RWPE2 (cell line): Measurements from ENCODE around the gene NDUFS5.

Experiments
- ATAC-seq: fragments of 200-7000 bp; cut with Tn5 transposase; 3 replicates; pipeline ENCODE4 v1.9.1; 2021; ENCODE audit warnings: low read depth
- DNase-seq: peaks from one replicate; pipeline ENCODE4 v3.0.0-alpha.2; 2020; ENCODE audit warnings: low spot score
- H3K27ac ChIP-seq: fragments of 450-650 bp; 2 replicates; pipeline ENCODE4 v1.5.1; 2017; ENCODE audit warnings: mild to moderate bottlenecking; ENCODE audit not compliant: poor library complexity, severe bottlenecking
- H3K27me3 ChIP-seq: fragments of 250-450 bp; sonication (Bioruptor Pico); 2 replicates; pipeline ENCODE4 v1.5.1; 2021; ENCODE audit warnings: mild to moderate bottlenecking, moderate library complexity; ENCODE audit not compliant: insufficient read depth, poor library complexity, severe bottlenecking
- H3K36me3 ChIP-seq: fragments of 250-450 bp; sonication (Bioruptor Pico); 2 replicates; pipeline ENCODE4 v1.5.1; 2020; ENCODE audit warnings: low read depth, mild to moderate bottlenecking, moderate library complexity
- H3K4me1 ChIP-seq: fragments of 250-450 bp; sonication (Bioruptor Pico); 2 replicates; pipeline ENCODE4 v1.5.1; 2021; ENCODE audit warnings: mild to moderate bottlenecking, moderate library complexity; ENCODE audit not compliant: insufficient read depth, poor library complexity, severe bottlenecking
- H3K4me3 ChIP-seq: fragments of 250-450 bp; sonication (Bioruptor Pico); 2 replicates; pipeline ENCODE4 v1.5.1; 2021; ENCODE audit warnings: mild to moderate bottlenecking, moderate library complexity; ENCODE audit not compliant: severe bottlenecking
- H3K9me3 ChIP-seq: fragments of 250-450 bp; sonication (Bioruptor Pico); 2 replicates; pipeline ENCODE4 v1.5.1; 2021; ENCODE audit warnings: mild to moderate bottlenecking, moderate library complexity; ENCODE audit not compliant: severe bottlenecking
- CTCF ChIP-seq: fragments of 450-650 bp; IDR thresholded peaks from one replicate; pipeline ENCODE4 v1.5.1; 2017; ENCODE audit warnings: mild to moderate bottlenecking, moderate library complexity; ENCODE audit not compliant: poor library complexity, severe bottlenecking

Gene NDUFS5

GRCh38 chr1:39076799-39077148, 50.6 kb downstream of the NDUFS5 start:
- Histone ChIP-seq H3K27me3 (peaks cover 4% of the 10 kb centered on the region), H3K9me3 (no peaks in the 10 kb centered on the region), H3K27ac (no peak overlapping the region), H3K4me1 (no peaks in the 10 kb centered on the region), H3K36me3 (no peaks in the 10 kb centered on the region), H3K4me3 (no peak overlapping the region)
- ATAC-seq = no peak
- TF ChIP-seq CTCF = no peak
- no peak for DNase-seq

GRCh38 chr1:39080269-39080826, 54.2 kb downstream of the NDUFS5 start:
- Histone ChIP-seq H3K4me3 (no peak overlapping the region), H3K4me1 (no peaks in the 10 kb centered on the region)
- no peak for ATAC-seq

GRCh38 chr1:39080831-39081270, 54.7 kb downstream of the NDUFS5 start:
- TF ChIP-seq CTCF = no peak

More at GRCh38 chr1:39080269-39080826, 54.2 kb downstream of the NDUFS5 start:
- Histone ChIP-seq H3K27ac (no peak overlapping the region), H3K36me3 (no peaks in the 10 kb centered on the region), H3K27me3 (peaks cover 13% of the 10 kb centered on the region), H3K9me3 (no peaks in the 10 kb centered on the region)
- TF ChIP-seq CTCF = no peak
- no peak for DNase-seq

GRCh38 chr1:39081271-39082009, 55.3 kb downstream of the NDUFS5 start:
- H3K4me1 ChIP-seq = no peaks in the 10 kb centered on the region
- peak; percentile 72 for ATAC-seq
- H3K36me3 ChIP-seq = no peaks in the 10 kb centered on the region
- H3K27me3 ChIP-seq = peaks cover 13% of the 10 kb centered on the region
- H3K9me3 ChIP-seq = no peaks in the 10 kb centered on the region
- H3K4me3 ChIP-seq = peak overlapping the region; percentile 32
- no peak for TF ChIP-seq CTCF
- H3K27ac ChIP-seq = no peak overlapping the region
- no peak for DNase-seq

More at GRCh38 chr1:39080831-39081270, 54.7 kb downstream of the NDUFS5 start:
- no peak for DNase-seq
- H3K27me3 ChIP-seq = peaks cover 13% of the 10 kb centered on the region
- no peak for ATAC-seq
- H3K4me1 ChIP-seq = no peaks in the 10 kb centered on the region
- H3K27ac ChIP-seq = no peak overlapping the region
- H3K4me3 ChIP-seq = no peak overlapping the region
- H3K36me3 ChIP-seq = no peaks in the 10 kb centered on the region
- H3K9me3 ChIP-seq = no peaks in the 10 kb centered on the region
